SK-N-SH (cell line): ENCODE data around the gene ADRA2B. TPM values are rescaled to one million over a fixed set of nuclear protein-coding genes. Genes with fewer than 3 reads are reported as not detected.

Source experiments
- CTCF ChIA-PET: fragments of 300-600, 350-600 bp; formaldehyde crosslinking; extraction: SDS; loops from one replicate; lab custom pipeline; 2021; lab: Yijun Ruan, JAX
- POLR2A ChIA-PET: fragments of 350-600 bp; sonication (Branson Sonifier 250); formaldehyde crosslinking; extraction: SDS; loops from one replicate; lab custom pipeline; 2020; ENCODE audit warnings: antibody characterized with exemption, inconsistent platforms; lab: Yijun Ruan, JAX
- DNase-seq: peaks from one replicate; pipeline ENCODE4 v3.0.0; 2012
- H2AFZ ChIP-seq: fragments of 200-600 bp; sonication (generic); 2 replicates; pipeline ENCODE4 v1.8.1; 2016; ENCODE audit warnings: antibody characterized with exemption, mild to moderate bottlenecking, low read depth
- H3F3A ChIP-seq: fragments of 200-600 bp; sonication (generic); replicated peaks from 2 replicates; pipeline ENCODE3; 2016; ENCODE audit warnings: antibody characterized with exemption, mild to moderate bottlenecking; ENCODE audit not compliant: insufficient read depth
- H3K27ac ChIP-seq, 2 experiments: fragments of 200-500 bp in 1 of 2; fragments of 200-600 bp in 1 of 2; sonication (Bioruptor generic) in 1 of 2; sonication (generic), shearing (Covaris generic) in 1 of 2; 2 replicates each; pipeline versions ENCODE4 v1.5.1 to v1.6.1; 2014 to 2016; ENCODE audit warnings: low read depth in 2 of 2, inconsistent platforms in 1 of 2, low read length in 1 of 2, mild to moderate bottlenecking in 1 of 2, mixed read lengths in 1 of 2
- H3K27me3 ChIP-seq: fragments of 200-600 bp; sonication (generic), shearing (Covaris generic); 2 replicates; pipeline ENCODE4 v1.6.1; 2016; ENCODE audit warnings: mixed run types; ENCODE audit not compliant: insufficient read depth
- H3K36me3 ChIP-seq, 2 experiments: fragments of 200-500 bp in 1 of 2; fragments of 200-600 bp in 1 of 2; sonication (Bioruptor generic) in 1 of 2; sonication (generic) in 1 of 2; replicated peaks in 1 of 2; 2 replicates each; pipeline versions ENCODE3 to v1.5.1; 2014 to 2016; ENCODE audit warnings: low read length in 1 of 2, mild to moderate bottlenecking in 1 of 2; ENCODE audit not compliant: insufficient read depth in 2 of 2, control insufficient read depth in 1 of 2
- H3K4me1 ChIP-seq, 2 experiments: fragments of 200-500 bp in 1 of 2; fragments of 200-600 bp in 1 of 2; sonication (Bioruptor generic) in 1 of 2; sonication (generic), shearing (Covaris generic) in 1 of 2; 2 replicates each; pipeline versions ENCODE4 v1.5.1 to v1.6.1; 2014 to 2016; ENCODE audit warnings: low read depth in 1 of 2, low read length in 1 of 2, mixed run types in 1 of 2; ENCODE audit not compliant: insufficient read depth in 2 of 2, control insufficient read depth in 1 of 2
- H3K4me2 ChIP-seq: fragments of 200-600 bp; sonication (generic), shearing (Covaris generic); 2 replicates; pipeline ENCODE4 v1.6.1; 2017; ENCODE audit warnings: mixed run types
- H3K4me3 ChIP-seq, 2 experiments: fragments of 200-500 bp in 1 of 2; fragments of 200-600 bp in 1 of 2; sonication (Bioruptor generic) in 1 of 2; sonication (generic), shearing (Covaris generic) in 1 of 2; 2 replicates each; pipeline versions ENCODE4 v1.5.1 to v1.8.1; 2014 to 2016; ENCODE audit warnings: low read depth in 2 of 2, inconsistent platforms in 1 of 2, low read length in 1 of 2, mild to moderate bottlenecking in 1 of 2, mixed read lengths in 1 of 2, moderate library complexity in 1 of 2
- H3K79me2 ChIP-seq: fragments of 200-600 bp; sonication (generic); 2 replicates; pipeline ENCODE4 v1.8.1; 2017; ENCODE audit warnings: mild to moderate bottlenecking; ENCODE audit not compliant: insufficient read depth
- H3K9ac ChIP-seq: fragments of 200-600 bp; sonication (generic); 2 replicates; pipeline ENCODE4 v1.6.1; 2017; ENCODE audit warnings: mixed run types
- H3K9me2 ChIP-seq: fragments of 200-600 bp; sonication (generic); 2 replicates; pipeline ENCODE4 v1.6.1; 2017; ENCODE audit warnings: mixed run types
- H3K9me3 ChIP-seq: fragments of 200-600 bp; sonication (generic); 2 replicates; pipeline ENCODE4 v1.6.1; 2017; ENCODE audit warnings: mixed run types, mild to moderate bottlenecking, moderate library complexity
- H4K20me1 ChIP-seq: fragments of 200-600 bp; sonication (generic); 2 replicates; pipeline ENCODE4 v1.6.1; 2017; ENCODE audit warnings: mild to moderate bottlenecking, mixed run types; ENCODE audit not compliant: insufficient read depth
- ELF1 ChIP-seq: IDR thresholded peaks from 2 replicates; pipeline ENCODE4 v1.4.0; 2012
- JUND ChIP-seq: IDR thresholded peaks from 2 replicates; pipeline ENCODE4 v1.4.0; 2012
- NFIC ChIP-seq: IDR thresholded peaks from 2 replicates; pipeline ENCODE4 v1.4.0; 2012; ENCODE audit warnings: borderline replicate concordance
- RXRA ChIP-seq: IDR thresholded peaks from 2 replicates; pipeline ENCODE4 v1.4.0; 2012; ENCODE audit warnings: low read depth, mild to moderate bottlenecking, borderline replicate concordance
- SIN3A ChIP-seq: IDR thresholded peaks from 2 replicates; pipeline ENCODE4 v1.6.1; 2012; ENCODE audit warnings: low read depth, mild to moderate bottlenecking, low read length, moderate library complexity, borderline replicate concordance
- TAF1 ChIP-seq: IDR thresholded peaks from 2 replicates; pipeline ENCODE4 v1.6.1; 2012; ENCODE audit warnings: low read depth, mild to moderate bottlenecking, low read length, moderate library complexity, borderline replicate concordance
- YY1 ChIP-seq: IDR thresholded peaks from 2 replicates; pipeline ENCODE4 v1.4.0; 2012; ENCODE audit warnings: low read depth, mild to moderate bottlenecking
- WGBS: methylation state at CpG from one replicate; pipeline ENCODE4 v1.1.6; 2017; ENCODE audit warnings: low lambda C conversion rate; 5-methylcytosine and 5-hydroxymethylcytosine counted together
- polyA plus RNA-seq, 3 experiments: library from polyadenylated mRNA; depleted of rRNA; stranded (reverse); fragments of >200 nt; gene quantifications; 2 replicates each; pipeline ENCODE4 v1.2.3, GENCODE V29; 2012
- TF ChIP-seq, protein P1 (sequence below): IDR thresholded peaks from 2 replicates; pipeline ENCODE4 v1.4.0; 2012; ENCODE audit warnings: low read depth, borderline replicate concordance
- TF ChIP-seq, protein P2 (sequence below): IDR thresholded peaks from 2 replicates; pipeline ENCODE4; 2012

ADRA2B gene
- polyA plus RNA-seq, 1 of the 3 experiments (the other 2 are of a cell fraction): not detected

GRCh38 chr2:96104487-96104861 lies 11.9 kb downstream of the ADRA2B start (continued):
- TF ChIP-seq NFIC (no peak), RXRA (no peak), TAF1 (no peak)
- TF ChIP-seq, all 33 proteins: peak for 0

DNA sequence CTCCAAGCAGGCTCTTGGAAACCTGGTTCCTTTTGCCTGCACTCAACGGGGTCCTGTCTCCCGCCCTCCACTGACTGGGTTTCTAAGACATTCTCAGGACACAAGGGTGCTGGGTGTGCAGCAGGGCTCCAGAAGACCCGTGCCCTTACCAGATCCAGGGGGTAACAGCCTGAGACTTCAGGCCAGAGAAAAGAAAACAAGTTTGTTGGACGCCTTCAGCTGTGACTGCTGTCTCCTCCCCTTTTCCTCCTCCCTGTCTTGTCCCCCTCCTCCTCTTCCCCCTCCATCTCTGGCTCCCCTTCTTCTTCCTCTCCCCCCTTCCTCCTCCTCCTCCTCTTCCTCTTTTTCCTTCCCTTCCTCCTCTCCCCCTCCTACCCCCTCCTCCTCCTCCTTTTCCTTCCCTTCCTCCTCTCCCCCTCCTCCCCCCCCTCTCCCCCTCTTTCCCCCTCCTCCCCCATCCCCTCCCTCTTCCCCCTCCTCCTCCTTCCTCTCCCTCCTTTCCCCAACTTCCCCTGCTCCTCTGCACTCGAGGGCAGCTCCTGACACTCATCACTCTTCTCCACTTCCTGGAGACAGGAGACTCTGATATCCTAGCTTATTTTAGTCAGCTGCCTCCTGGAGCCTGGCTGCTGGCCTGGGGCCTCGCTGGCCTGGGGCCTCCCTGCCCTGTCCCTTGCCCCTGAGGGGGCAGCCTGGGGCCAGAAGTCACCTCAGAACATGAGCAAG lies 12.4 kb downstream of the ADRA2B start:
- Histone ChIP-seq H4K20me1 (no peaks in the 10 kb centered on the region), H3K9ac (no peak overlapping the region), H3K9me3 (no peaks in the 10 kb centered on the region), H3K4me1 (peaks cover 0 to 12% of the 10 kb centered on the region in 2 experiments; a peak in 1 of 4 replicates), H3K36me3 (no peaks in the 10 kb centered on the region), H3K27ac (no peak overlapping the region), H3F3A (no peaks in the 10 kb centered on the region), H3K79me2 (no peaks in the 10 kb centered on the region), H3K4me3 (no peak overlapping the region), H2AFZ (no peak overlapping the region), H3K4me2 (no peak overlapping the region), H3K27me3 (no peaks in the 10 kb centered on the region), H3K9me2 (no peaks in the 10 kb centered on the region)
- DNase-seq: no peak
- ChIA-PET POLR2A (no interaction called here), CTCF (interaction anchor here (1.5 to 2.6 kb wide), 4 partner anchors 13 to 111 kb away, joined by 3 to 15 read pairs (median 6); no protein-coding TSS in a partner anchor)
- TF ChIP-seq, protein P1, sequence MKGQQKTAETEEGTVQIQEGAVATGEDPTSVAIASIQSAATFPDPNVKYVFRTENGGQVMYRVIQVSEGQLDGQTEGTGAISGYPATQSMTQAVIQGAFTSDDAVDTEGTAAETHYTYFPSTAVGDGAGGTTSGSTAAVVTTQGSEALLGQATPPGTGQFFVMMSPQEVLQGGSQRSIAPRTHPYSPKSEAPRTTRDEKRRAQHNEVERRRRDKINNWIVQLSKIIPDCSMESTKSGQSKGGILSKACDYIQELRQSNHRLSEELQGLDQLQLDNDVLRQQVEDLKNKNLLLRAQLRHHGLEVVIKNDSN: no peak
- TF ChIP-seq, protein P2, sequence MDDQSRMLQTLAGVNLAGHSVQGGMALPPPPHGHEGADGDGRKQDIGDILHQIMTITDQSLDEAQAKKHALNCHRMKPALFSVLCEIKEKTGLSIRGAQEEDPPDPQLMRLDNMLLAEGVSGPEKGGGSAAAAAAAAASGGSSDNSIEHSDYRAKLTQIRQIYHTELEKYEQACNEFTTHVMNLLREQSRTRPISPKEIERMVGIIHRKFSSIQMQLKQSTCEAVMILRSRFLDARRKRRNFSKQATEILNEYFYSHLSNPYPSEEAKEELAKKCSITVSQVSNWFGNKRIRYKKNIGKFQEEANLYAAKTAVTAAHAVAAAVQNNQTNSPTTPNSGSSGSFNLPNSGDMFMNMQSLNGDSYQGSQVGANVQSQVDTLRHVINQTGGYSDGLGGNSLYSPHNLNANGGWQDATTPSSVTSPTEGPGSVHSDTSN: peak; percentile 7; the same call in 1 of the 2 replicates
- 63% methylated on average over 6 of the region's 6 CpGs for WGBS

DNA sequence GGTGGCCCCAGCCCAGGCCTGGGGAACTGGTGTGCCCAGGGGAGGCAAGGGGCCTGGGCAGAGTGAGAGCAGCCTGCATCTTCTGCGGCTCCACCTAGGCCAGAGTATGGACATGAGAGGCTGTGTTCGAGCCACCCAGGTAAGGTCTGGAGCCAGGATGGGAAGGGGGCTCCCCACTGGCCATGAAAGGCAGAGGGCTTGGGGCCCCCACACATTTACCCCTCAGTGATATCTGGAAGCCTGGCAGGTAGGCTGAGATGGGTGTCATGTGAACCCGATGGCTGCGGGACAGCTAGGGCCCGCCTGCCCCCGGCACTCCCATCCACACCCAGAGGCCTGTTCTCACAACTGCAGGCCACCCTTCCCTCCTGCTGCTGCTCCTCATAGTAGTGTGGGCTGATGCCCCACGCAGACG lies 13.2 kb downstream of the ADRA2B start:
- no peaks in the 10 kb centered on the region for H3K36me3 ChIP-seq
- ChIA-PET POLR2A (no interaction called here), CTCF (interaction anchor here (1.6 to 2.6 kb wide), 2 partner anchors 14 to 72 kb away, joined by 3 to 15 read pairs; no protein-coding TSS in a partner anchor)
- H4K20me1 ChIP-seq: no peaks in the 10 kb centered on the region
- 100% methylated on average over 1 of the region's 8 CpGs for WGBS
- H3K9me2 ChIP-seq: no peaks in the 10 kb centered on the region
- H3K9me3 ChIP-seq: no peaks in the 10 kb centered on the region
- no peaks in the 10 kb centered on the region for H3K79me2 ChIP-seq
- peaks cover 0 to 5% of the 10 kb centered on the region in 2 experiments; a peak in 1 of 4 replicates for H3K4me1 ChIP-seq
- no peak overlapping the region for H3K4me3 ChIP-seq
- DNase-seq: peak; percentile 14
- H2AFZ ChIP-seq: no peak overlapping the region
- no peak overlapping the region for H3K4me2 ChIP-seq
- H3K27ac ChIP-seq: no peak overlapping the region
- TF ChIP-seq SIN3A (no peak), ELF1 (no peak), TAF1 (no peak), JUND (no peak), RXRA (no peak), YY1 (no peak)
- TF ChIP-seq, protein P2: no peak
- H3K27me3 ChIP-seq: no peaks in the 10 kb centered on the region
- no peaks in the 10 kb centered on the region for H3F3A ChIP-seq
- H3K9ac ChIP-seq: no peak overlapping the region
